GM12892 (cell line): ENCODE results near the gene PRRX2.

Source experiments
- POLR2A ChIP-seq: IDR thresholded peaks from 2 replicates; pipeline ENCODE4 v1.6.1; 2011; ENCODE audit warnings: low read depth, low read length, control low read depth
- POLR2AphosphoS5 ChIP-seq: IDR thresholded peaks from 2 replicates; pipeline ENCODE4 v1.6.1; 2011; ENCODE audit warnings: low read depth, low read length, control low read depth

DNA sequence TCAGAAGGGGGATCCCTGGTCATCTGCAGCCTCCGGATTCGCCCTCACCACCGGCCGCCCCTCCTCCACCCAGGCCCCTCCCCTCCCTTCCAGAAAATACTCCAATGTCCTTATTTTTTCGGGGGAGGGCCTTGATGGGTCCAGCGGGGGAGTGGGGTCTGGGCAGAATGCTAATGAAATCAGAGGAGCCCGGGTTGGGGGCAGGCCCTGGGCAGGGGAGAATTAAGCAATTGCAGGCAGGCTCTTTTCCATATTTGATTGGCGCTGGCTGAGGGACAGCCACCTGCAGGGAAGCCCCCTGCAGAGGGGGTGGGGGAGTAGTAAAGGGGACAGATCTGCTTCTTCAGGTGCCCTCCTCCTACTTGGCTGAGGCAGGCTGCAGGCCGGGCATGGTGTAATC is 21.3 kb downstream of the PRRX2 start:
- TF ChIP-seq POLR2AphosphoS5 (no peak), POLR2A (no peak)
